ENCODE results near the gene DEPDC5. TPM values are rescaled to one million over a fixed set of nuclear protein-coding genes. Genes with fewer than 3 reads are reported as not detected.

DEPDC5 gene
- total RNA-seq, 3 donors from 2014 or later, result 13.6 to 20.0 (median 16.1) TPM

- DNase-seq (ENCODE audit: low spot score in 2 of 2), result no peak
- H3K36me3 ChIP-seq, result no peaks in the 10 kb centered on the region
- intact Hi-C loops (cut with DNase I; ENCODE audit: low total_unique reads), result no loop called here
- H3K4me3 ChIP-seq, result no peak overlapping the region
- no peak overlapping the region for H3K27ac ChIP-seq
- TF ChIP-seq POLR2AphosphoS5 (IDR thresholded peaks at IDR 0.05) (no peak), POLR2A (IDR thresholded peaks at IDR 0.05) (no peak)
- TF ChIP-seq, protein P1, sequence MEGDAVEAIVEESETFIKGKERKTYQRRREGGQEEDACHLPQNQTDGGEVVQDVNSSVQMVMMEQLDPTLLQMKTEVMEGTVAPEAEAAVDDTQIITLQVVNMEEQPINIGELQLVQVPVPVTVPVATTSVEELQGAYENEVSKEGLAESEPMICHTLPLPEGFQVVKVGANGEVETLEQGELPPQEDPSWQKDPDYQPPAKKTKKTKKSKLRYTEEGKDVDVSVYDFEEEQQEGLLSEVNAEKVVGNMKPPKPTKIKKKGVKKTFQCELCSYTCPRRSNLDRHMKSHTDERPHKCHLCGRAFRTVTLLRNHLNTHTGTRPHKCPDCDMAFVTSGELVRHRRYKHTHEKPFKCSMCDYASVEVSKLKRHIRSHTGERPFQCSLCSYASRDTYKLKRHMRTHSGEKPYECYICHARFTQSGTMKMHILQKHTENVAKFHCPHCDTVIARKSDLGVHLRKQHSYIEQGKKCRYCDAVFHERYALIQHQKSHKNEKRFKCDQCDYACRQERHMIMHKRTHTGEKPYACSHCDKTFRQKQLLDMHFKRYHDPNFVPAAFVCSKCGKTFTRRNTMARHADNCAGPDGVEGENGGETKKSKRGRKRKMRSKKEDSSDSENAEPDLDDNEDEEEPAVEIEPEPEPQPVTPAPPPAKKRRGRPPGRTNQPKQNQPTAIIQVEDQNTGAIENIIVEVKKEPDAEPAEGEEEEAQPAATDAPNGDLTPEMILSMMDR (IDR thresholded peaks at IDR 0.05), result no peak
- H3K27me3 ChIP-seq, result no peaks in the 10 kb centered on the region
- no peaks in the 10 kb centered on the region for H3K4me1 ChIP-seq
- H3K9me3 ChIP-seq, result no peaks in the 10 kb centered on the region
These were observed 99.0 kb downstream of the DEPDC5 start for GRCh38 chr22:31852691-31853421.

DNA sequence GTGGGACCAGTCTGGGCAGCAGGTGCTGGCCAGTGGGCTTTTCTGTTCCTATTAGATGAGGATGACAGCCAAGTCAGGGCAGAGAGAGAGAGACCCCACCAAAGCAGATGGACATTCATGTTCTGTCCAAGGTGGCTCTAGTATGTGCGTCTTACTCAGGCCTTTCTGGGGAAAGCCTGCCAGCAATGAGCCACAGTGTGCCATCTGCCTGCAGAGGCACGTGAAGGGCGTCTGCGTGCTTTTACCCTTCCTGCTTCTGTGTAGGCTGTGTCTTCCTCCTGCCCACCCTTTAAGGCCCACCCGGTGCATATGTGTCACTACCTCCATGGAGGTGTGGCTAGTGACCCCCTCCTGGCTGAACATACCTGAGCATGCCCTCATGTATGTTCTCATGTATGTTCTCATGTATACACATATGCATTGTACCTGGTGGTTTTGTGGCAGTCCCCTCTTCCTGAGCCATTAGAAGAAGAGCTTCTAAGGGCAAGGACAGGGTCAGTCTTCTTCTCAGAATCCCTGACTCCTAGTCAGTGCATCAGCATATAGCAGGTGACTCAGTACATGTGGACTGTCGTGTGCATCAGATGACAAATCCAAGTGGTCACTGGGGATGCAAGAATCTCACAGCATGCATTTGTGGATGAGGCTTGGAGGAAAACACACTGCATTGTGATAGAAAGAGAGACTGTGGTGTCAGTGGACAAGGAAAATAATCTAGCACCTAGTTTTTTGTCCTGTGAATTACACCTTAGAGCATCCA lies 100.1 kb downstream of the DEPDC5 start:
- DNase-seq (ENCODE audit: low spot score in 2 of 2), result no peak
- intact Hi-C loops (cut with DNase I; ENCODE audit: low total_unique reads), result no loop called here
- no peaks in the 10 kb centered on the region for H3K9me3 ChIP-seq
- no peaks in the 10 kb centered on the region for H3K4me1 ChIP-seq
- no peaks in the 10 kb centered on the region for H3K36me3 ChIP-seq
- TF ChIP-seq POLR2AphosphoS5 (IDR thresholded peaks at IDR 0.05), result no peak
- TF ChIP-seq POLR2A (IDR thresholded peaks at IDR 0.05), result no peak
- H3K27ac ChIP-seq, result no peak overlapping the region
- H3K4me3 ChIP-seq, result no peak overlapping the region
- H3K27me3 ChIP-seq, result no peaks in the 10 kb centered on the region

DNA sequence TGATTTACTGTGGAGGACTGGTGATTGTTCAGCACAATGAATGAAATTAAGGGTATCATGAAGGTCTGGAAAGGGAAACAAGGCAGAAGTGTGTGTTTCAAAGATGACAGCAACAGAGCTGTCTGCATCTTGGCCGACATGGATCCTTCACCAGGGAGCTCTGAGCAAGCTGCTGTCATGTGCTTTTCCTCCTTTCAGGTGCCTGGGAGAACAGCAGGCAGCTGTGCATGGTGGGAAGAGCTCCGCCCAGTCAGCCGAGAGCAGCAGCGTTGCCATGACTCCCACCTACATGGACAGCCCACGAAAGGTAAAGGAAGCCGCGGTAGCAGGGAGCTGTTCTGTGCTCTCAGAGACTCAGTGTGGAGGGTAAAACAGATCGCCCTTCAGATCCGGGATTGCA lies 103.4 kb downstream of the DEPDC5 start:
- no peaks in the 10 kb centered on the region for H3K4me1 ChIP-seq
- H3K9me3 ChIP-seq, result no peaks in the 10 kb centered on the region
- H3K4me3 ChIP-seq, result no peak overlapping the region
- intact Hi-C loops (cut with DNase I; ENCODE audit: low total_unique reads), result no loop called here
- TF ChIP-seq, protein P1 (IDR thresholded peaks at IDR 0.05), result no peak
- TF ChIP-seq POLR2AphosphoS5 (IDR thresholded peaks at IDR 0.05) (no peak), POLR2A (IDR thresholded peaks at IDR 0.05) (no peak)
- H3K36me3 ChIP-seq, result no peaks in the 10 kb centered on the region
- no peak for DNase-seq (ENCODE audit: low spot score in 2 of 2)
- no peaks in the 10 kb centered on the region for H3K27me3 ChIP-seq
- H3K27ac ChIP-seq, result no peak overlapping the region

DNA sequence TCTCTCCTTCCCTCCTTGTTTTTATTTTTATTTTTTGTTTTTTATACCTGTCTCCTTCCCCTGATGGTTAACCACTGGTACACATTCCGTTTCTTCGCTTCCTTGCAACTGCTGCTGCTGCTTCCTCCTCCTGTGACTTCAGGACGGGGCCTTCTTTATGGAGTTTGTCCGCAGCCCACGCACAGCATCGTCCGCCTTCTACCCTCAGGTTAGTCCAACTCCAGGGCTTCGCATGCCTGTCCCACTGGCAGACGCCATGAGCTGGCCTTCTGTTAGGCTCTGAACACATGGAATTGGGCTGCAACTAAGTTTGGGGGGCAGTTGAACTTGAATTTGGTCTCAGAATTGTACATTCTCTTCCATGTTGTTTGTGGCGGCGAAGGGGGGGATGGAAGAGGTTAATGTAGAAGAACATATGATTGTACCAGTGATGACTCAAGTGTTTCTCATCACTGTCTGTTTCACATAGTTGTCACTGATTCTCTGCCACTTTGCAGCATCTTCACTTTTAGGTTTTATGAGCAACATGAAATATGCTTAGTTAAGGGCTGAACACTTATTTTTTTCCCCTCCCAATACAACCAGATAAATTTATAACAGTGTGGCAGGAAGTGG lies 107.5 kb downstream of the DEPDC5 start:
- no peak for TF ChIP-seq POLR2AphosphoS5 (IDR thresholded peaks at IDR 0.05)
- TF ChIP-seq POLR2A (IDR thresholded peaks at IDR 0.05), result no peak
- TF ChIP-seq, protein P1 (IDR thresholded peaks at IDR 0.05), result no peak
- H3K4me3 ChIP-seq, result no peak overlapping the region
- DNase-seq (ENCODE audit: low spot score in 2 of 2), result no peak
- no peaks in the 10 kb centered on the region for H3K4me1 ChIP-seq
- no peaks in the 10 kb centered on the region for H3K9me3 ChIP-seq
- no peak overlapping the region for H3K27ac ChIP-seq
- H3K36me3 ChIP-seq, result no peaks in the 10 kb centered on the region
- H3K27me3 ChIP-seq, result no peaks in the 10 kb centered on the region
- intact Hi-C loops (cut with DNase I; ENCODE audit: low total_unique reads), result no loop called here

- H3K27ac ChIP-seq, result no peak overlapping the region
- H3K4me3 ChIP-seq, result no peak overlapping the region
- no peak for TF ChIP-seq POLR2A (IDR thresholded peaks at IDR 0.05)
- no peaks in the 10 kb centered on the region for H3K9me3 ChIP-seq
- no peaks in the 10 kb centered on the region for H3K4me1 ChIP-seq
- no peaks in the 10 kb centered on the region for H3K36me3 ChIP-seq
- no peak for DNase-seq (ENCODE audit: low spot score in 2 of 2)
- no peaks in the 10 kb centered on the region for H3K27me3 ChIP-seq
- intact Hi-C loops (cut with DNase I; ENCODE audit: low total_unique reads), result no loop called here
These were observed 113.1 kb downstream of the DEPDC5 start for GRCh38 chr22:31866918-31867317.

Measured in breast epithelium (tissue), 4 donors.